ENCODE measurements around the gene SH3PXD2B.

- no peak for TF ChIP-seq CTCF (IDR thresholded peaks at IDR 0.05 in 8 of 11, conservative IDR thresholded peaks at IDR 0.05 in 3 of 11)
- TF ChIP-seq POLR2A (IDR thresholded peaks at IDR 0.05) = no peak
Observed at GRCh38 chr5:172452398-172453205, 1.7 kb downstream of the SH3PXD2B start.
